B cell (primary cell): ENCODE measurements around the gene ZNF462. TPM values are rescaled to one million over a fixed set of nuclear protein-coding genes. Genes with fewer than 3 reads are reported as not detected.
"Not testable (repeated sequence)": the region's sequence is repeated elsewhere in the genome, so short reads cannot be mapped to it uniquely, and the experiment has no call there.

Experiments
- ATAC-seq: fragments of 200-7000 bp; cut with Tn5 transposase; one replicate; pipeline ENCODE4 v1.10.0; 2021; ENCODE audit warnings: low read depth, mild to moderate bottlenecking, moderate number of reproducible peaks, moderate library complexity
- CTCF ChIA-PET: fragments of 350-600 bp; sonication (Branson Sonifier 250); formaldehyde crosslinking; loops from one replicate; lab custom pipeline; 2021; ENCODE audit warnings: antibody characterized with exemption, inconsistent platforms; lab: Charles Lee
- POLR2A ChIA-PET: fragments of 350-600 bp; sonication (Branson Sonifier 250); formaldehyde crosslinking; loops from one replicate; lab custom pipeline; 2021; ENCODE audit warnings: antibody characterized with exemption; lab: Charles Lee
- DNase-seq: peaks from one replicate; pipeline ENCODE4 v3.0.0; 2013
- H2AFZ ChIP-seq: 2 replicates; pipeline ENCODE4 v1.6.1; 2012; ENCODE audit warnings: mild to moderate bottlenecking, low read depth, low read length; ENCODE audit not compliant: insufficient read depth, poor library complexity, severe bottlenecking
- H3K27ac ChIP-seq, 2 donors: 1 replicate in 1 of 2; 2 replicates in 1 of 2; pipeline ENCODE4 v1.5.1; 2012 to 2013; ENCODE audit warnings: low read length in 2 of 2, mild to moderate bottlenecking in 2 of 2, moderate library complexity in 1 of 2
- H3K27me3 ChIP-seq, 4 experiments: fragments of 200-600 bp in 1 of 4; sonication (generic) in 1 of 4; replicated peaks in 1 of 4; 1 replicate in 2 of 4; 2 replicates in 2 of 4; pipeline versions ENCODE4 v1.6.1 to v1.7.0; 2013 to 2016; ENCODE audit warnings: low read length in 3 of 4, mild to moderate bottlenecking in 2 of 4, mixed read lengths in 1 of 4, moderate library complexity in 1 of 4; ENCODE audit not compliant: insufficient read depth in 4 of 4, control insufficient read depth in 3 of 4; ENCODE audit errors: control extremely low read depth in 1 of 4
- H3K36me3 ChIP-seq, 2 experiments: replicated peaks in 1 of 2; 1 replicate in 1 of 2; 2 replicates in 1 of 2; pipeline versions ENCODE4 v1.6.1 to v1.7.1; 2013; ENCODE audit warnings: low read length in 1 of 2; ENCODE audit not compliant: insufficient read depth in 2 of 2, control insufficient read depth in 1 of 2; ENCODE audit errors: control extremely low read depth in 1 of 2, extremely low read depth in 1 of 2
- H3K4me1 ChIP-seq, 2 donors: fragments of 200-600 bp in 1 of 2; sonication (generic) in 1 of 2; 1 replicate in 1 of 2; 2 replicates in 1 of 2; pipeline versions ENCODE4 v1.5.1 to v1.6.1; 2013 to 2017; ENCODE audit warnings: low read length in 2 of 2; ENCODE audit not compliant: control insufficient read depth in 2 of 2, insufficient read depth in 2 of 2
- H3K4me2 ChIP-seq: replicated peaks from 2 replicates; pipeline ENCODE3; 2012; ENCODE audit warnings: mild to moderate bottlenecking, low read depth, low read length; ENCODE audit not compliant: poor library complexity, severe bottlenecking
- H3K4me3 ChIP-seq, 5 experiments: fragments of 200-600 bp in 1 of 5; sonication (generic) in 1 of 5; 1 replicate in 3 of 5; 2 replicates in 2 of 5; pipeline versions ENCODE4 v1.5.1 to v1.7.0; 2011 to 2016; ENCODE audit warnings: low read length in 4 of 5, mild to moderate bottlenecking in 4 of 5, low read depth in 2 of 5, control low read depth in 1 of 5, moderate library complexity in 1 of 5; ENCODE audit not compliant: insufficient read depth in 1 of 5; ENCODE audit errors: control extremely low read depth in 1 of 5, extremely low read depth in 1 of 5
- H3K79me2 ChIP-seq: fragments of 200-600 bp; sonication (generic); one replicate; pipeline ENCODE4 v1.6.0; 2016; ENCODE audit warnings: low read length; ENCODE audit not compliant: control insufficient read depth, insufficient read depth
- H3K9ac ChIP-seq: fragments of 200-600 bp; sonication (generic); 2 replicates; pipeline ENCODE4 v1.6.1; 2017; ENCODE audit warnings: mild to moderate bottlenecking, low read length, moderate library complexity
- H3K9me3 ChIP-seq, 3 donors: one replicate each; pipeline versions ENCODE4 v1.6.1 to v1.7.1; 2013; ENCODE audit warnings: low read length in 2 of 3; ENCODE audit not compliant: control insufficient read depth in 2 of 3, insufficient read depth in 1 of 3; ENCODE audit errors: control extremely low read depth in 1 of 3
- H4K20me1 ChIP-seq: 2 replicates; pipeline ENCODE4 v1.6.0; 2012; ENCODE audit warnings: mild to moderate bottlenecking, low read length; ENCODE audit not compliant: insufficient read depth, control insufficient read depth, poor library complexity, severe bottlenecking
- H3K27ac Mint-ChIP-seq: one replicate; pipeline ENCODE4 v1.8.0; 2021; ENCODE audit warnings: mixed read lengths
- H3K27me3 Mint-ChIP-seq: one replicate; pipeline ENCODE4 v1.8.0; 2021; ENCODE audit warnings: mixed read lengths
- H3K4me1 Mint-ChIP-seq: one replicate; pipeline ENCODE4 v1.8.0; 2021; ENCODE audit warnings: mixed read lengths
- H3K4me3 Mint-ChIP-seq: one replicate; pipeline ENCODE4 v1.8.0; 2021; ENCODE audit warnings: mixed read lengths
- H3K9me3 Mint-ChIP-seq: one replicate; pipeline ENCODE4 v1.8.0; 2022; ENCODE audit warnings: mixed read lengths; ENCODE audit not compliant: insufficient read depth
- EZH2 ChIP-seq: IDR thresholded peaks from 2 replicates; pipeline ENCODE4 v1.6.1; 2012; ENCODE audit warnings: borderline replicate concordance, low read depth, mild to moderate bottlenecking, moderate library complexity, low read length; ENCODE audit not compliant: insufficient read depth, poor library complexity, severe bottlenecking
- WGBS: methylation state at CpG from one replicate; pipeline ENCODE4 v1.1.5; 2013; ENCODE audit warnings: missing lambda C conversion rate; ENCODE audit not compliant: insufficient coverage; 5-methylcytosine and 5-hydroxymethylcytosine counted together
- intact Hi-C: fragments of 100-400 bp; cut with micrococcal nuclease; formaldehyde crosslinking; loops from one replicate; pipeline ENCODE4 v1.10.0; 2022
- polyA plus RNA-seq: library from polyadenylated mRNA; depleted of rRNA; stranded (reverse); fragments of >200 nt; gene quantifications from 2 replicates; pipeline ENCODE4 v1.2.3, GENCODE V29; 2012
- total RNA-seq, 2 donors: library from RNA; stranded (reverse); fragments of 120-200 nt in 1 of 2; gene quantifications; 1 replicate in 1 of 2; 2 replicates in 1 of 2; pipeline versions ENCODE4 v1.2.3 to v1.2.4, GENCODE V29; 2013 to 2022
- TF ChIP-seq, protein P1 (sequence below): fragments of 200-600 bp; IDR thresholded peaks from one replicate; pipeline ENCODE4 v1.8.0; 2022; ENCODE audit warnings: antibody characterized with exemption, mild to moderate bottlenecking

The ZNF462 gene
- total and polyA plus RNA-seq, 2 donors (not counting 1 experiment from before 2014, with no cell fraction given): not detected

GRCh38 chr9:106897236-106897635 is 34.3 kb downstream of the ZNF462 start:
- DNase-seq (no peak), ATAC-seq (no peak)
- Histone ChIP-seq H3K4me3 (no peak overlapping the region), H3K9me3 (no peaks in the 10 kb centered on the region), H4K20me1 (no peaks in the 10 kb centered on the region), H3K9ac (no peak overlapping the region), H3K4me2 (no peak overlapping the region), H3K27ac (no peak overlapping the region), H3K27me3 (no peaks in the 10 kb centered on the region), H3K36me3 (no peaks in the 10 kb centered on the region), H3K4me1 (no peaks in the 10 kb centered on the region), H3K79me2 (no peaks in the 10 kb centered on the region), H2AFZ (no peak overlapping the region)
- intact Hi-C loops: no loop called here
- TF ChIP-seq EZH2: no peak
- TF ChIP-seq, protein P1, sequence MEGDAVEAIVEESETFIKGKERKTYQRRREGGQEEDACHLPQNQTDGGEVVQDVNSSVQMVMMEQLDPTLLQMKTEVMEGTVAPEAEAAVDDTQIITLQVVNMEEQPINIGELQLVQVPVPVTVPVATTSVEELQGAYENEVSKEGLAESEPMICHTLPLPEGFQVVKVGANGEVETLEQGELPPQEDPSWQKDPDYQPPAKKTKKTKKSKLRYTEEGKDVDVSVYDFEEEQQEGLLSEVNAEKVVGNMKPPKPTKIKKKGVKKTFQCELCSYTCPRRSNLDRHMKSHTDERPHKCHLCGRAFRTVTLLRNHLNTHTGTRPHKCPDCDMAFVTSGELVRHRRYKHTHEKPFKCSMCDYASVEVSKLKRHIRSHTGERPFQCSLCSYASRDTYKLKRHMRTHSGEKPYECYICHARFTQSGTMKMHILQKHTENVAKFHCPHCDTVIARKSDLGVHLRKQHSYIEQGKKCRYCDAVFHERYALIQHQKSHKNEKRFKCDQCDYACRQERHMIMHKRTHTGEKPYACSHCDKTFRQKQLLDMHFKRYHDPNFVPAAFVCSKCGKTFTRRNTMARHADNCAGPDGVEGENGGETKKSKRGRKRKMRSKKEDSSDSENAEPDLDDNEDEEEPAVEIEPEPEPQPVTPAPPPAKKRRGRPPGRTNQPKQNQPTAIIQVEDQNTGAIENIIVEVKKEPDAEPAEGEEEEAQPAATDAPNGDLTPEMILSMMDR: no peak
- Mint-ChIP-seq H3K27ac (no peak overlapping the region), H3K9me3 (peaks cover 6% of the 10 kb centered on the region), H3K4me3 (no peak overlapping the region), H3K4me1 (no peaks in the 10 kb centered on the region), H3K27me3 (no peaks in the 10 kb centered on the region)
- ChIA-PET POLR2A (no interaction called here), CTCF (no interaction called here)
- WGBS: no CpG with 5 or more reads among the region's 1 CpG

GRCh38 chr9:106897751-106898150 is 34.8 kb downstream of the ZNF462 start:
- no peak for TF ChIP-seq EZH2
- TF ChIP-seq, protein P1: no peak
- intact Hi-C loops: no loop called here
- ChIA-PET POLR2A (no interaction called here), CTCF (no interaction called here)
- Histone ChIP-seq H4K20me1 (no peaks in the 10 kb centered on the region), H3K9ac (no peak overlapping the region), H3K4me1 (no peaks in the 10 kb centered on the region), H3K27me3 (no peaks in the 10 kb centered on the region), H3K4me2 (no peak overlapping the region), H3K4me3 (no peak overlapping the region), H3K9me3 (no peaks in the 10 kb centered on the region), H3K36me3 (no peaks in the 10 kb centered on the region), H3K79me2 (no peaks in the 10 kb centered on the region), H3K27ac (no peak overlapping the region), H2AFZ (no peak overlapping the region)
- no peaks in the 10 kb centered on the region for H3K4me1 Mint-ChIP-seq
- ATAC-seq: no peak
- 100% methylated on average over 1 of the region's 3 CpGs for WGBS
- no peak overlapping the region for H3K4me3 Mint-ChIP-seq
- DNase-seq: no peak
- no peaks in the 10 kb centered on the region for H3K27me3 Mint-ChIP-seq
- peaks cover 6% of the 10 kb centered on the region for H3K9me3 Mint-ChIP-seq
- H3K27ac Mint-ChIP-seq: no peak overlapping the region

DNA sequence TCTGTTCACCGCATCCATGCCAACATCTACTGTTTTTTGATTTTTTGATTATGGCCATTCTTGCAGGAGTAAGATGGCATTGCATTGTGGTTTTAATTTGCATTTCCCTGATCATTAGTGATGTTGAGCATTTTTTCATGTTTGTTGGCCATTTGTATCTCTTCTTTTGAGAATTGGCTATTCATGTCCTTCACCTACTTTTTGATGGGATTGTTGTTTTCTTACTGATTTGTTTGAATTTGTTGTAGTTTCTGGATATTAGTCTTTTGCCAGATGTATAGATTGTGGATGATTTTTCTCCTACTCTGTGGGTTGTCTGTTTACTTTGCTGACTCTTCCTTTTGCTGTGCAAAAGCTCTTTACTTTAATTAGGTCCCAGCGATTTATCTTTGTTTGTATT is 37.6 kb downstream of the ZNF462 start:
- H3K4me1 Mint-ChIP-seq, H2AFZ ChIP-seq, H3K4me3 ChIP-seq, H3K27me3 ChIP-seq, H3K27ac ChIP-seq, POLR2A ChIA-PET, H3K9me3 ChIP-seq, H3K27ac Mint-ChIP-seq, CTCF ChIA-PET, H3K9ac ChIP-seq, H3K4me3 Mint-ChIP-seq, H3K79me2 ChIP-seq, H3K4me2 ChIP-seq, H4K20me1 ChIP-seq, ATAC-seq, DNase-seq, H3K36me3 ChIP-seq, intact Hi-C loops, H3K27me3 Mint-ChIP-seq, H3K9me3 Mint-ChIP-seq, H3K4me1 ChIP-seq: not testable (repeated sequence)
- WGBS: no CpG with 5 or more reads among the region's 2 CpGs
